Measurements from ENCODE around the gene TRNP1. TPM values are rescaled to one million over a fixed set of nuclear protein-coding genes. Genes with fewer than 3 reads are reported as not detected.

The TRNP1 gene
- total RNA-seq, 2 donors from 2014 or later, result 14.3 to 21.2 TPM

GRCh38 chr1:26953374-26953773, 40.1 kb upstream of the TRNP1 start:
- H3K27me3 Mint-ChIP-seq (ENCODE audit: insufficient read depth), result no peaks in the 10 kb centered on the region
- H3K9ac ChIP-seq (ENCODE audit: extremely low read depth, low read length, poor library complexity, severe bottlenecking), result no peak overlapping the region
- no peak overlapping the region for H3K27ac ChIP-seq (ENCODE audit: low read depth, low read length)
- H3K9me3 Mint-ChIP-seq, result peaks cover 6% of the 10 kb centered on the region
- TF ChIP-seq, protein P1, sequence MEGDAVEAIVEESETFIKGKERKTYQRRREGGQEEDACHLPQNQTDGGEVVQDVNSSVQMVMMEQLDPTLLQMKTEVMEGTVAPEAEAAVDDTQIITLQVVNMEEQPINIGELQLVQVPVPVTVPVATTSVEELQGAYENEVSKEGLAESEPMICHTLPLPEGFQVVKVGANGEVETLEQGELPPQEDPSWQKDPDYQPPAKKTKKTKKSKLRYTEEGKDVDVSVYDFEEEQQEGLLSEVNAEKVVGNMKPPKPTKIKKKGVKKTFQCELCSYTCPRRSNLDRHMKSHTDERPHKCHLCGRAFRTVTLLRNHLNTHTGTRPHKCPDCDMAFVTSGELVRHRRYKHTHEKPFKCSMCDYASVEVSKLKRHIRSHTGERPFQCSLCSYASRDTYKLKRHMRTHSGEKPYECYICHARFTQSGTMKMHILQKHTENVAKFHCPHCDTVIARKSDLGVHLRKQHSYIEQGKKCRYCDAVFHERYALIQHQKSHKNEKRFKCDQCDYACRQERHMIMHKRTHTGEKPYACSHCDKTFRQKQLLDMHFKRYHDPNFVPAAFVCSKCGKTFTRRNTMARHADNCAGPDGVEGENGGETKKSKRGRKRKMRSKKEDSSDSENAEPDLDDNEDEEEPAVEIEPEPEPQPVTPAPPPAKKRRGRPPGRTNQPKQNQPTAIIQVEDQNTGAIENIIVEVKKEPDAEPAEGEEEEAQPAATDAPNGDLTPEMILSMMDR (conservative IDR thresholded peaks at IDR 0.05), result no peak
- H3K4me3 ChIP-seq (ENCODE audit: low read length), result no peak overlapping the region
- H3K4me1 ChIP-seq (ENCODE audit: control insufficient read depth, insufficient read depth, low read length), result no peaks in the 10 kb centered on the region
- peaks cover 11% of the 10 kb centered on the region for H3K36me3 ChIP-seq (ENCODE audit: control insufficient read depth, insufficient read depth, low read length)
- no peak overlapping the region for H3K27ac Mint-ChIP-seq
- no peak for DNase-seq
- peaks cover 40% of the 10 kb centered on the region for H3K36me3 Mint-ChIP-seq (ENCODE audit: low read depth)
- 92 to 97% methylated on average over 2 to 5 of the region's 5 CpGs for WGBS, 2 experiments (ENCODE audit: insufficient coverage in 1 of 2, insufficient read length in 1 of 2)
- H3K4me3 Mint-ChIP-seq, result no peak overlapping the region
- H3K4me1 Mint-ChIP-seq, result peaks cover 5% of the 10 kb centered on the region
- H3K9me3 ChIP-seq (ENCODE audit: control insufficient read depth, low read length), result no peaks in the 10 kb centered on the region
- peaks cover 1% of the 10 kb centered on the region for H3K27me3 ChIP-seq (ENCODE audit: control insufficient read depth, insufficient read depth, low read length, poor library complexity, severe bottlenecking)

DNA sequence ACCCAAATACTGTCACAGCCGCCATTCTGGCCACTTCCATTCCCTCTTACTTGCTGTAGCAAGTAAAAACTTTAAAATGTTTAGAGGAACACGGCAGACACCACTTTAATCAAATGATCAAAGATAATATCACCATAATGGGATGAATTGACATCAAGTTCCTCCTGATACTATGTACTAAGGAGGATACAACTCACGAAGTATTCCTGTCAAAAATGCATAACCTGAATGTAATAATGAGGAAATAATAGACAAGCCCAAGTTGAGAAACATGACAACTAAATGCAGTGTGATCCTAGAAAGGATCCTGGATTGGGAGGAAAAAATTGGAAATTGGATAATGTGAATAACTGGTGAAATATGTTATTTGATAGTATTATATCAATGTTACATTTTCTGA, 37.2 kb upstream of the TRNP1 start:
- peaks cover 6% of the 10 kb centered on the region for H3K9me3 Mint-ChIP-seq
- no peak overlapping the region for H3K27ac Mint-ChIP-seq
- H3K36me3 Mint-ChIP-seq (ENCODE audit: low read depth), result peaks cover 28% of the 10 kb centered on the region
- Histone ChIP-seq H3K27ac (ENCODE audit: low read depth, low read length) (no peak overlapping the region), H3K9me3 (ENCODE audit: control insufficient read depth, low read length) (no peaks in the 10 kb centered on the region), H3K36me3 (ENCODE audit: control insufficient read depth, insufficient read depth, low read length) (peaks cover 3% of the 10 kb centered on the region), H3K4me1 (ENCODE audit: control insufficient read depth, insufficient read depth, low read length) (no peaks in the 10 kb centered on the region), H3K9ac (ENCODE audit: extremely low read depth, low read length, poor library complexity, severe bottlenecking) (no peak overlapping the region), H3K4me3 (ENCODE audit: low read length) (no peak overlapping the region), H3K27me3 (ENCODE audit: control insufficient read depth, insufficient read depth, low read length, poor library complexity, severe bottlenecking) (peaks cover 25% of the 10 kb centered on the region)
- H3K4me1 Mint-ChIP-seq, result peaks cover 13% of the 10 kb centered on the region
- TF ChIP-seq, protein P1 (conservative IDR thresholded peaks at IDR 0.05), result no peak
- whole genome bisulfite sequencing, 2 experiments (ENCODE audit: insufficient coverage in 1 of 2, insufficient read length in 1 of 2), result 80 to 93% methylated on average over 2 to 3 of the region's 3 CpGs
- no peak overlapping the region for H3K4me3 Mint-ChIP-seq
- no peak for DNase-seq
- no peaks in the 10 kb centered on the region for H3K27me3 Mint-ChIP-seq (ENCODE audit: insufficient read depth)

- no peaks in the 10 kb centered on the region for H3K27me3 Mint-ChIP-seq (ENCODE audit: insufficient read depth)
- 78 to 92% methylated on average over 2 to 3 of the region's 3 CpGs for WGBS, 2 experiments (ENCODE audit: insufficient coverage in 1 of 2, insufficient read length in 1 of 2)
- no peak overlapping the region for H3K27ac Mint-ChIP-seq
These were observed 36.2 kb upstream of the TRNP1 start for GRCh38 chr1:26957306-26957705.

More at GRCh38 chr1:26957306-26957705, 36.2 kb upstream of the TRNP1 start:
- no peak overlapping the region for H3K27ac ChIP-seq (ENCODE audit: low read depth, low read length)
- Mint-ChIP-seq H3K36me3 (ENCODE audit: low read depth) (peaks cover 23% of the 10 kb centered on the region), H3K4me3 (no peak overlapping the region), H3K9me3 (peaks cover 6% of the 10 kb centered on the region), H3K4me1 (peaks cover 18% of the 10 kb centered on the region)
- H3K9me3 ChIP-seq (ENCODE audit: control insufficient read depth, low read length), result no peaks in the 10 kb centered on the region
- no peak overlapping the region for H3K4me3 ChIP-seq (ENCODE audit: low read length)
- peaks cover 34% of the 10 kb centered on the region for H3K27me3 ChIP-seq (ENCODE audit: control insufficient read depth, insufficient read depth, low read length, poor library complexity, severe bottlenecking)
- TF ChIP-seq, protein P1 (conservative IDR thresholded peaks at IDR 0.05), result no peak
- H3K9ac ChIP-seq (ENCODE audit: extremely low read depth, low read length, poor library complexity, severe bottlenecking), result no peak overlapping the region
- DNase-seq, result no peak
- H3K4me1 ChIP-seq (ENCODE audit: control insufficient read depth, insufficient read depth, low read length), result no peaks in the 10 kb centered on the region
- H3K36me3 ChIP-seq (ENCODE audit: control insufficient read depth, insufficient read depth, low read length), result peaks cover 3% of the 10 kb centered on the region

Data from endodermal cell (in vitro differentiated cells).